Keratinocyte (primary cell): Measurements from ENCODE around the gene CPPED1. TPM values are rescaled to one million over a fixed set of nuclear protein-coding genes. Genes with fewer than 3 reads are reported as not detected.

ENCODE experiments used
- DNase-seq: peaks from one replicate; pipeline ENCODE4 v3.0.0-alpha.2; 2011; ENCODE audit warnings: low read depth, missing footprints, low spot score
- FAIRE-seq: peaks from 2 replicates; lab custom pipeline; 2011; peaks lifted over from hg19 to GRCh38; lab: Jason Lieb, UNC
- H2AFZ ChIP-seq: 2 replicates; pipeline ENCODE4 v1.6.0; 2012; ENCODE audit warnings: low read length, control low read depth, inconsistent platforms; ENCODE audit not compliant: control insufficient read depth
- H3K27ac ChIP-seq: 2 replicates; pipeline ENCODE4 v1.5.1; 2011; ENCODE audit warnings: low read length; ENCODE audit not compliant: control insufficient read depth, insufficient read depth
- H3K27me3 ChIP-seq: 3 replicates; pipeline ENCODE4 v1.6.0; 2011; ENCODE audit warnings: low read length; ENCODE audit not compliant: control insufficient read depth, insufficient read depth; ENCODE audit errors: extremely low read depth
- H3K36me3 ChIP-seq, 2 experiments: 2 replicates in 1 of 2; 3 replicates in 1 of 2; pipeline ENCODE4 v1.5.1; 2011; ENCODE audit warnings: low read length in 2 of 2, mild to moderate bottlenecking in 1 of 2; ENCODE audit not compliant: control insufficient read depth in 2 of 2, insufficient read depth in 2 of 2; ENCODE audit errors: extremely low read depth in 1 of 2
- H3K4me1 ChIP-seq: 3 replicates; pipeline ENCODE4 v1.5.1; 2011; ENCODE audit warnings: low read length; ENCODE audit not compliant: control insufficient read depth, insufficient read depth; ENCODE audit errors: extremely low read depth
- H3K4me2 ChIP-seq: 3 replicates; pipeline ENCODE4 v1.6.0; 2011; ENCODE audit warnings: low read depth, low read length; ENCODE audit not compliant: control insufficient read depth, insufficient read depth; ENCODE audit errors: extremely low read depth
- H3K4me3 ChIP-seq, 3 experiments: fragments of 200-600 bp in 1 of 3; sonication (generic) in 1 of 3; 2 replicates in 2 of 3; 3 replicates in 1 of 3; pipeline ENCODE4 v1.5.1; 2011 to 2016; ENCODE audit warnings: low read length in 3 of 3, mild to moderate bottlenecking in 3 of 3, control low read depth in 2 of 3, inconsistent platforms in 1 of 3, low read depth in 1 of 3, mixed read lengths in 1 of 3, mixed run types in 1 of 3, moderate library complexity in 1 of 3; ENCODE audit not compliant: control insufficient read depth in 2 of 3, insufficient read depth in 2 of 3; ENCODE audit errors: extremely low read depth in 1 of 3
- H3K79me2 ChIP-seq: 2 replicates; pipeline ENCODE4 v1.6.0; 2012; ENCODE audit warnings: low read length; ENCODE audit not compliant: control insufficient read depth, insufficient read depth
- H3K9ac ChIP-seq: 3 replicates; pipeline ENCODE4 v1.6.0; 2011; ENCODE audit warnings: low read length; ENCODE audit not compliant: control insufficient read depth, insufficient read depth; ENCODE audit errors: extremely low read depth
- H3K9me1 ChIP-seq: 3 replicates; pipeline ENCODE4 v1.6.0; 2011; ENCODE audit warnings: low read length; ENCODE audit not compliant: control insufficient read depth, insufficient read depth; ENCODE audit errors: extremely low read depth
- H3K9me3 ChIP-seq: 2 replicates; pipeline ENCODE4 v1.5.1; 2012; ENCODE audit warnings: low read depth, low read length; ENCODE audit not compliant: control insufficient read depth
- H4K20me1 ChIP-seq: 3 replicates; pipeline ENCODE4 v1.6.0; 2011; ENCODE audit warnings: low read length; ENCODE audit not compliant: control insufficient read depth, insufficient read depth; ENCODE audit errors: extremely low read depth
- CTCF ChIP-seq, 3 experiments: IDR thresholded peaks in 1 of 3; conservative IDR thresholded peaks in 1 of 3; optimal IDR thresholded peaks in 1 of 3; 2 replicates in 2 of 3; 3 replicates in 1 of 3; pipeline versions ENCODE3 to v1.5.1; 2011; ENCODE audit warnings: low read length in 3 of 3, mild to moderate bottlenecking in 3 of 3, moderate library complexity in 2 of 3, control low read depth in 1 of 3, inconsistent platforms in 1 of 3; ENCODE audit not compliant: insufficient read depth in 2 of 3; ENCODE audit errors: extremely low read depth in 1 of 3
- EZH2 ChIP-seq: IDR thresholded peaks from one replicate; pipeline ENCODE4 v1.6.1; 2012; ENCODE audit warnings: inconsistent platforms, mild to moderate bottlenecking, low read length, moderate library complexity
- dilution Hi-C: fragments of 300-500 bp; cut with MboI; formaldehyde crosslinking; loops from one replicate; pipeline ENCODE4 v1.7.0; 2020; ENCODE audit warnings: low sequenced_read_pairs; ENCODE audit not compliant: extremely low pct_ligation_motif_present
- polyA plus RNA-seq, 5 experiments: library from polyadenylated mRNA; depleted of rRNA in 3 of 5; stranded (reverse) in 3 of 5; stranded (forward) in 1 of 5; unstranded in 1 of 5; fragments of >200 nt; gene quantifications; 1 replicate in 1 of 5; 2 replicates in 3 of 5; 3 replicates in 1 of 5; pipeline versions ENCODE4 v1.2.1 to v1.2.3, GENCODE V29; 2011 to 2012; ENCODE audit warnings: missing spikeins in 2 of 5, low read depth in 1 of 5, low replicate concordance in 1 of 5

The CPPED1 gene
- polyA plus RNA-seq, 1 donor (not counting 4 experiments of a cell fraction or from before 2014, with no cell fraction given): 14.4 TPM

- H3K4me2 ChIP-seq: no peak overlapping the region
- TF ChIP-seq EZH2 (no peak), CTCF (optimal IDR thresholded peaks at IDR 0.05 in 1 of 3, IDR thresholded peaks at IDR 0.05 in 1 of 3, conservative IDR thresholded peaks at IDR 0.05 in 1 of 3; ENCODE audit: extremely low read depth in 1 of 3, insufficient read depth in 2 of 3, low read length in 3 of 3) (no peak)
- no peak overlapping the region for H3K4me3 ChIP-seq
- H3K4me1 ChIP-seq: no peaks in the 10 kb centered on the region
- FAIRE-seq: no peak
- dilution Hi-C loops: no loop called here
- no peak for DNase-seq
- no peak overlapping the region for H3K9ac ChIP-seq
- no peaks in the 10 kb centered on the region for H3K9me1 ChIP-seq
- H2AFZ ChIP-seq: no peak overlapping the region
- H3K27me3 ChIP-seq: no peaks in the 10 kb centered on the region
- no peaks in the 10 kb centered on the region for H3K9me3 ChIP-seq
- no peaks in the 10 kb centered on the region for H3K79me2 ChIP-seq
- H3K36me3 ChIP-seq: no peaks in the 10 kb centered on the region
- H3K27ac ChIP-seq: no peak overlapping the region
- H4K20me1 ChIP-seq: no peaks in the 10 kb centered on the region
Measured at GRCh38 chr16:12690024-12690423, 113.7 kb downstream of the CPPED1 start.

- FAIRE-seq: no peak
- Histone ChIP-seq H3K27me3 (no peaks in the 10 kb centered on the region), H3K9me1 (no peaks in the 10 kb centered on the region), H3K9me3 (no peaks in the 10 kb centered on the region), H3K4me1 (no peaks in the 10 kb centered on the region), H3K9ac (no peak overlapping the region), H3K4me2 (no peak overlapping the region), H4K20me1 (no peaks in the 10 kb centered on the region), H3K36me3 (no peaks in the 10 kb centered on the region), H3K27ac (no peak overlapping the region), H2AFZ (no peak overlapping the region), H3K79me2 (no peaks in the 10 kb centered on the region), H3K4me3 (no peak overlapping the region)
- dilution Hi-C loops: no loop called here
- no peak for TF ChIP-seq EZH2
- no peak for DNase-seq
Measured at GRCh38 chr16:12688951-12689850, 114.5 kb downstream of the CPPED1 start.
